ENCODE measurements around the gene DUSP16. TPM values are rescaled to one million over a fixed set of nuclear protein-coding genes. Genes with fewer than 3 reads are reported as not detected.
A peak's percentile ranks its signal among the peaks of the same experiment; 100 is the strongest.

The DUSP16 gene
- total RNA-seq, 1 experiment from 2014 or later: 51.9 TPM

DNA sequence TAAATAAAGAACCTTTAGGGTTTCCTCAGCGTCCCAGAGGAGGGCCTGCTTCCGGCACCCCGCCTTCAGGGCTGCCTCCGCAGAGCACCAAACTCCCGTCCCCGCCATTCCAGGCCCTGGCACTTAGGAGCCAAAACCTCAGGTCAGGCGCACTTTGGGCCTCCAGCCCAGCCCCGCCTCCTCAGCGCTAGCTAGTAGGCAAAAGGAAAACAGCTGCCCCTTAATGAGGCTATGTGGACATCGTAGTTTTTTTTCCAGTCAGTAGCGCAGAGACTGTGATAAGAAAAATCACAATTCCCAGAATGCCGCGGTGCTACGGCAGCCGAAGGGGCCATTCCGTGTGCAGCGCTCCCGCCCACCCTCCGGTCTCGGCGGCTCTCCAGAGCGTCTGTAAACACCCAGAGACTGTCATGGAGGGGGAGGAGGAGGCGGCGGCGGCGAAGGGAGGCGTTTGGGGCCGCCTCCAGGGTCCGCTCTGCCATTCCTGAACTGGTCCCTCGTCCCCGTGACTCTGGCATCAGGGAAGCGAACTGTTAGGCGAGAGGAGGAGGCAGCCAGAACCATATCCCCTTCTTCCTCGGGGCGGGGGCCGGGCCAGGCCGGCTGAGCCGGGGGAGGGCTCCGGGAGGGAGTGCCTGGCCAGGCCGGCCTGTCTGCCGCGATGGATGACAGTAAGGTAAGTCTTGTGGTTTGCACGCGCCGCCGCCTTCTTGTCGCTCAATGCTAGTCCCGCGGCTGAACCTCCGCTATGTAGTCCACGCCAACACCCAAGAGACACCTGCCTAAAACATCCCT, 49.0 kb upstream of the DUSP16 start, which contains the start of gene CREBL2 (continued):
- TF ChIP-seq, protein P1, sequence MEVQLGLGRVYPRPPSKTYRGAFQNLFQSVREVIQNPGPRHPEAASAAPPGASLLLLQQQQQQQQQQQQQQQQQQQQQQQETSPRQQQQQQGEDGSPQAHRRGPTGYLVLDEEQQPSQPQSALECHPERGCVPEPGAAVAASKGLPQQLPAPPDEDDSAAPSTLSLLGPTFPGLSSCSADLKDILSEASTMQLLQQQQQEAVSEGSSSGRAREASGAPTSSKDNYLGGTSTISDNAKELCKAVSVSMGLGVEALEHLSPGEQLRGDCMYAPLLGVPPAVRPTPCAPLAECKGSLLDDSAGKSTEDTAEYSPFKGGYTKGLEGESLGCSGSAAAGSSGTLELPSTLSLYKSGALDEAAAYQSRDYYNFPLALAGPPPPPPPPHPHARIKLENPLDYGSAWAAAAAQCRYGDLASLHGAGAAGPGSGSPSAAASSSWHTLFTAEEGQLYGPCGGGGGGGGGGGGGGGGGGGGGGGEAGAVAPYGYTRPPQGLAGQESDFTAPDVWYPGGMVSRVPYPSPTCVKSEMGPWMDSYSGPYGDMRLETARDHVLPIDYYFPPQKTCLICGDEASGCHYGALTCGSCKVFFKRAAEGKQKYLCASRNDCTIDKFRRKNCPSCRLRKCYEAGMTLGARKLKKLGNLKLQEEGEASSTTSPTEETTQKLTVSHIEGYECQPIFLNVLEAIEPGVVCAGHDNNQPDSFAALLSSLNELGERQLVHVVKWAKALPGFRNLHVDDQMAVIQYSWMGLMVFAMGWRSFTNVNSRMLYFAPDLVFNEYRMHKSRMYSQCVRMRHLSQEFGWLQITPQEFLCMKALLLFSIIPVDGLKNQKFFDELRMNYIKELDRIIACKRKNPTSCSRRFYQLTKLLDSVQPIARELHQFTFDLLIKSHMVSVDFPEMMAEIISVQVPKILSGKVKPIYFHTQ (CRISPR knock-in tag; IDR thresholded peaks at IDR 0.05): no peak
- TF ChIP-seq ATF1 (CRISPR knock-in tag; IDR thresholded peaks at IDR 0.05) (no peak), FOXK1 (CRISPR knock-in tag; IDR thresholded peaks at IDR 0.05) (peak; percentile 99), MYBL2 (CRISPR knock-in tag; IDR thresholded peaks at IDR 0.05) (0 out of 2 replicates have a peak, but pooled peaks have one; percentile 21), ZNF138 (CRISPR knock-in tag; conservative IDR thresholded peaks at IDR 0.05) (no peak), ZNF317 (CRISPR knock-in tag; IDR thresholded peaks at IDR 0.05; ENCODE audit: borderline replicate concordance, low read depth) (no peak), ETV6 (CRISPR knock-in tag; IDR thresholded peaks at IDR 0.05) (peak; percentile 67; the same call in 1 of the 2 replicates), FOXP1 (CRISPR knock-in tag; IDR thresholded peaks at IDR 0.05; ENCODE audit: borderline replicate concordance) (peak; percentile 68; the same call in 1 of the 2 replicates), ZNF423 (CRISPR knock-in tag; IDR thresholded peaks at IDR 0.05) (no peak), CREM (CRISPR knock-in tag; IDR thresholded peaks at IDR 0.05) (0 out of 2 replicates have a peak, but pooled peaks have one; percentile 69), SMAD3 (CRISPR knock-in tag; IDR thresholded peaks at IDR 0.05; ENCODE audit: borderline replicate concordance) (no peak), SP1 (CRISPR knock-in tag; conservative IDR thresholded peaks at IDR 0.05) (peak; percentile 85), EMX1 (CRISPR knock-in tag; IDR thresholded peaks at IDR 0.05) (no peak), NR1H2 (CRISPR knock-in tag; IDR thresholded peaks at IDR 0.05) (no peak), NR3C1 (CRISPR knock-in tag; conservative IDR thresholded peaks at IDR 0.05; ENCODE audit: low read depth) (no peak), TCF7 (CRISPR knock-in tag; IDR thresholded peaks at IDR 0.05; ENCODE audit: low read depth) (no peak), HMGA2 (CRISPR knock-in tag; IDR thresholded peaks at IDR 0.05) (no peak), ZNF121 (CRISPR knock-in tag; IDR thresholded peaks at IDR 0.05) (no peak), TEAD4 (CRISPR knock-in tag; IDR thresholded peaks at IDR 0.05) (peak; percentile 37; the same call in 1 of the 2 replicates), JUN (CRISPR knock-in tag; IDR thresholded peaks at IDR 0.05) (no peak), GRHL2 (CRISPR knock-in tag; IDR thresholded peaks at IDR 0.05; ENCODE audit: insufficient replicate concordance, severe bottlenecking) (no peak), RELA (CRISPR knock-in tag; IDR thresholded peaks at IDR 0.05; ENCODE audit: borderline replicate concordance) (no peak)
- TF ChIP-seq, protein P2, sequence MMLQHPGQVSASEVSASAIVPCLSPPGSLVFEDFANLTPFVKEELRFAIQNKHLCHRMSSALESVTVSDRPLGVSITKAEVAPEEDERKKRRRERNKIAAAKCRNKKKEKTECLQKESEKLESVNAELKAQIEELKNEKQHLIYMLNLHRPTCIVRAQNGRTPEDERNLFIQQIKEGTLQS (CRISPR knock-in tag; conservative IDR thresholded peaks at IDR 0.05): no peak
- TF ChIP-seq, protein P3, sequence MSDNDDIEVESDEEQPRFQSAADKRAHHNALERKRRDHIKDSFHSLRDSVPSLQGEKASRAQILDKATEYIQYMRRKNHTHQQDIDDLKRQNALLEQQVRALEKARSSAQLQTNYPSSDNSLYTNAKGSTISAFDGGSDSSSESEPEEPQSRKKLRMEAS (CRISPR knock-in tag; IDR thresholded peaks at IDR 0.05): peak; percentile 76
- TF ChIP-seq, protein P4, sequence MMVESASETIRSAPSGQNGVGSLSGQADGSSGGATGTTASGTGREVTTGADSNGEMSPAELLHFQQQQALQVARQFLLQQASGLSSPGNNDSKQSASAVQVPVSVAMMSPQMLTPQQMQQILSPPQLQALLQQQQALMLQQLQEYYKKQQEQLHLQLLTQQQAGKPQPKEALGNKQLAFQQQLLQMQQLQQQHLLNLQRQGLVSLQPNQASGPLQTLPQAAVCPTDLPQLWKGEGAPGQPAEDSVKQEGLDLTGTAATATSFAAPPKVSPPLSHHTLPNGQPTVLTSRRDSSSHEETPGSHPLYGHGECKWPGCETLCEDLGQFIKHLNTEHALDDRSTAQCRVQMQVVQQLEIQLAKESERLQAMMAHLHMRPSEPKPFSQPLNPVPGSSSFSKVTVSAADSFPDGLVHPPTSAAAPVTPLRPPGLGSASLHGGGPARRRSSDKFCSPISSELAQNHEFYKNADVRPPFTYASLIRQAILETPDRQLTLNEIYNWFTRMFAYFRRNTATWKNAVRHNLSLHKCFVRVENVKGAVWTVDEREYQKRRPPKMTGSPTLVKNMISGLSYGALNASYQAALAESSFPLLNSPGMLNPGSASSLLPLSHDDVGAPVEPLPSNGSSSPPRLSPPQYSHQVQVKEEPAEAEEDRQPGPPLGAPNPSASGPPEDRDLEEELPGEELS (CRISPR knock-in tag; IDR thresholded peaks at IDR 0.05): 0 out of 2 replicates have a peak, but pooled peaks have one; percentile 6
- TF ChIP-seq, protein P5, sequence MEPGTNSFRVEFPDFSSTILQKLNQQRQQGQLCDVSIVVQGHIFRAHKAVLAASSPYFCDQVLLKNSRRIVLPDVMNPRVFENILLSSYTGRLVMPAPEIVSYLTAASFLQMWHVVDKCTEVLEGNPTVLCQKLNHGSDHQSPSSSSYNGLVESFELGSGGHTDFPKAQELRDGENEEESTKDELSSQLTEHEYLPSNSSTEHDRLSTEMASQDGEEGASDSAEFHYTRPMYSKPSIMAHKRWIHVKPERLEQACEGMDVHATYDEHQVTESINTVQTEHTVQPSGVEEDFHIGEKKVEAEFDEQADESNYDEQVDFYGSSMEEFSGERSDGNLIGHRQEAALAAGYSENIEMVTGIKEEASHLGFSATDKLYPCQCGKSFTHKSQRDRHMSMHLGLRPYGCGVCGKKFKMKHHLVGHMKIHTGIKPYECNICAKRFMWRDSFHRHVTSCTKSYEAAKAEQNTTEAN (CRISPR knock-in tag; IDR thresholded peaks at IDR 0.05): peak; percentile 70; the same call in 1 of the 2 replicates
- TF ChIP-seq, protein P6, sequence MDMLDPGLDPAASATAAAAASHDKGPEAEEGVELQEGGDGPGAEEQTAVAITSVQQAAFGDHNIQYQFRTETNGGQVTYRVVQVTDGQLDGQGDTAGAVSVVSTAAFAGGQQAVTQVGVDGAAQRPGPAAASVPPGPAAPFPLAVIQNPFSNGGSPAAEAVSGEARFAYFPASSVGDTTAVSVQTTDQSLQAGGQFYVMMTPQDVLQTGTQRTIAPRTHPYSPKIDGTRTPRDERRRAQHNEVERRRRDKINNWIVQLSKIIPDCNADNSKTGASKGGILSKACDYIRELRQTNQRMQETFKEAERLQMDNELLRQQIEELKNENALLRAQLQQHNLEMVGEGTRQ (CRISPR knock-in tag; IDR thresholded peaks at IDR 0.05): no peak
- TF ChIP-seq, protein P7, sequence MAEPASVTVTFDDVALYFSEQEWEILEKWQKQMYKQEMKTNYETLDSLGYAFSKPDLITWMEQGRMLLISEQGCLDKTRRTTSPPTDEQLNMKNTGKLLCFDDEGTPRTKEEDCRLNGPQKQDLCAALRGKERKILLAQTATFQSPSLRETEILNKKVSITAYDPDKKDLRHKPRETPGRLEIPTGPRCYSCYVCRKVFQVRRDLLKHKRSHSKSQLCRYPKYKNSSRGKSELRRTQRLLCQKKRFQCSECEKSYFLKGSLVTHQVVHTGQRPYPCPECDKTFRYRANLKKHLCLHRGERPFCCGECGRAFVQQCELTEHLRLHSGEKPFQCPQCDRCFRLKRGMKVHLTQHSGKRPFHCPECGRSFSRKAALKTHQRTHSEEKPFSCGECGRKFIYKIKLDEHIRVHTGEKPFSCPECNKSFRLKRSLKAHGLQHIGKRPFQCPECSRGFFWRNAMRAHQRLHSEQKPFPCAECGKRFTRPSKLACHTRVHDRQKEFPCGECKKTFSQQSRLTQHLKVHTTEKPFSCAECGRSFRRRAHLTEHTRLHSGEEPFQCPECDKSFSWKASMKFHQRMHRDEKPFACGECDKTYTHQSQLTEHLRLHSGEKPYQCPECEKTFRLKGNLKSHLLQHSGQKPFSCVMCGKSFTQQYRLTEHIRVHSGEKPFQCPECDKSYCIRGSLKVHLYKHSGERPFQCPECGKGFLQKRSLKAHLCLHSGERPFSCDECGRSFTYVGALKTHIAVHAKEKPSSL (CRISPR knock-in tag; conservative IDR thresholded peaks at IDR 0.05): no peak
- TF ChIP-seq, protein P8, sequence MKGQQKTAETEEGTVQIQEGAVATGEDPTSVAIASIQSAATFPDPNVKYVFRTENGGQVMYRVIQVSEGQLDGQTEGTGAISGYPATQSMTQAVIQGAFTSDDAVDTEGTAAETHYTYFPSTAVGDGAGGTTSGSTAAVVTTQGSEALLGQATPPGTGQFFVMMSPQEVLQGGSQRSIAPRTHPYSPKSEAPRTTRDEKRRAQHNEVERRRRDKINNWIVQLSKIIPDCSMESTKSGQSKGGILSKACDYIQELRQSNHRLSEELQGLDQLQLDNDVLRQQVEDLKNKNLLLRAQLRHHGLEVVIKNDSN (CRISPR knock-in tag; IDR thresholded peaks at IDR 0.05): peak; percentile 68

All from WTC11 (cell line).